ENCODE results near the gene MOB3B.

MOB3B gene

DNA sequence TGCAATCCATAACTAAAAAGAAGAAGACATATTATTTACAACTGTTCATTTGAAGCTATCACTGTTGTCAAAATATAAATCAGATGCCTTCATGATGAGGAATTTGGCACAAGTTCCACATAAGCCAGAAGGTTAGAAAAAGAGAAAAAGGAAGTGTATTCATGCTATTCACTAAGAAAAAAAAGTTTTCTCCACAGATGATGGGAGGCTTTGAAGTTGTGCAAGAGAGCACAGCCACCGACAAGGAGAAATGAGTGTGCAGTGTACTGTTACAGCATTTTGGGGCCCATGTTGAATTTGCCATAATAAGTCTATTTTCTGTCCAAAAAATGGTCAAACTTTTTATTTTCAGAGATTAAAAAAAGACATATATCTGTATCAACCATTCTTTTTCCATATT, 38.5 kb downstream of the MOB3B start:
- Histone ChIP-seq H3K27ac (no peak overlapping the region), H3K27me3 (replicated peaks) (no peaks in the 10 kb centered on the region), H3K36me3 (replicated peaks) (no peaks in the 10 kb centered on the region), H3K4me3 (ENCODE audit: low read depth, low read length) (no peak overlapping the region)
- DNase-seq: peak; percentile 16
- in situ Hi-C loops (cut with HindIII; ENCODE audit: low pct_ligation_motif_present, low sequenced_read_pairs): no loop called here
- TF ChIP-seq, protein P1, sequence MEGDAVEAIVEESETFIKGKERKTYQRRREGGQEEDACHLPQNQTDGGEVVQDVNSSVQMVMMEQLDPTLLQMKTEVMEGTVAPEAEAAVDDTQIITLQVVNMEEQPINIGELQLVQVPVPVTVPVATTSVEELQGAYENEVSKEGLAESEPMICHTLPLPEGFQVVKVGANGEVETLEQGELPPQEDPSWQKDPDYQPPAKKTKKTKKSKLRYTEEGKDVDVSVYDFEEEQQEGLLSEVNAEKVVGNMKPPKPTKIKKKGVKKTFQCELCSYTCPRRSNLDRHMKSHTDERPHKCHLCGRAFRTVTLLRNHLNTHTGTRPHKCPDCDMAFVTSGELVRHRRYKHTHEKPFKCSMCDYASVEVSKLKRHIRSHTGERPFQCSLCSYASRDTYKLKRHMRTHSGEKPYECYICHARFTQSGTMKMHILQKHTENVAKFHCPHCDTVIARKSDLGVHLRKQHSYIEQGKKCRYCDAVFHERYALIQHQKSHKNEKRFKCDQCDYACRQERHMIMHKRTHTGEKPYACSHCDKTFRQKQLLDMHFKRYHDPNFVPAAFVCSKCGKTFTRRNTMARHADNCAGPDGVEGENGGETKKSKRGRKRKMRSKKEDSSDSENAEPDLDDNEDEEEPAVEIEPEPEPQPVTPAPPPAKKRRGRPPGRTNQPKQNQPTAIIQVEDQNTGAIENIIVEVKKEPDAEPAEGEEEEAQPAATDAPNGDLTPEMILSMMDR (IDR thresholded peaks at IDR 0.05; ENCODE audit: low read depth, low read length, missing control alignments): no peak

DNA sequence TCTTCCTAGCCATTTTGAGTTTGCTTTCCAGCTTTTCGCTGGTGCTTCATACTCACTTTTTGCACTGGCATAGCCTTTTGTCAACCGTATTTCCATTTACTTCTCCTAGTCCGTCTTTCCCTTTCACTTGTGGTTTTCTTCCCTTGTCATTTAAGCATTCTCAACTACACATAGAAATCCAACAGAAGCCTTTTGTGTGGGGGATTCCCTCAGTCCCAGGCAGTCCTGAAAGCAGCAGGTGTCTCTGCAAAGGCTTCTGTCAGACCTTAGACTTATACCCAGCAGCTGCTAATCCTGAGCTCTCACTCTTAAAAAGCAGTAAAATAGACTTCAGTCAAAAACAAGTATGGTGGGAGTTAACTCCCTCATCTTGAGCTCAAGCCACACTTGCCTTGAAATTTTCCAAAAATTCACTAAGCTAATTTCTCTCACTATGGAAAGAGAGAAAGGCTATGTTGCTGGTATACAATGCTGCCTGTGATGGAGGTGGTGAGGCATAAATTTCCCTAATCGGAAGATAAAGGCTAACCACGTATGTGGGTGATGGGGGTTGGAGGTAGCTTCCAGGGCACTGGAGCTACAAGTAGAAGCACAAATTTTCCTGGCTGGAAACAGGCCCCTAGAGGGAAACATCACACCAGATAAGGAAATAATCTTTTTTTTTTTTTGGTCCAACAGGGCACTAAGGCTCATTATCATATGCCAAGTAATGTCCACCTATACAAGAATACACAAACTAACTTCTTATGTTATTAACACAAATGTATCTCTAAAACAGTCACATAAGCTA, 40.3 kb downstream of the MOB3B start:
- no peak overlapping the region for H3K4me3 ChIP-seq (ENCODE audit: low read depth, low read length)
- in situ Hi-C loops (cut with HindIII; ENCODE audit: low pct_ligation_motif_present, low sequenced_read_pairs): no loop called here

DNA sequence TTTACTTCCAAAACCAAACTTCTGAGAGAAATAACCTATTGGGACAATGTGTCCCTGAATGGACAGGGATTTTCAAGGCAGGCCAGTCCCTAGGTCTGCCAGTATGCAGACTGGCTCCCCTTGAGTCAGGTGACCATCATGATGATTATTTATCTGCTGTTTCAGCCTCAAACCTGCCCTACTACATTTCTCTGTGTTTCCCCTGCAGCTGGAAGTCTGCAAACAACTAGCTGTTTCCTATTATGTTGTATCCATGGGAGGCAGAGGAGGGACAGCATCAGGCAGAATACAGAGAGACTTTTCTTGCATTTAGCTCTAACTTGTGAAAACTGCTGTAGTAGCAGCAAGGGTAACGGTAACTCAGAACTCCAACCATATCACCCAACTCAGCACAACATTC, 41.7 kb downstream of the MOB3B start:
- no peak for DNase-seq
- no peak overlapping the region for H3K4me3 ChIP-seq (ENCODE audit: low read depth, low read length)
- H3K27ac ChIP-seq: no peak overlapping the region
- H3K27me3 ChIP-seq (replicated peaks): no peaks in the 10 kb centered on the region
- no peaks in the 10 kb centered on the region for H3K36me3 ChIP-seq (replicated peaks)
- TF ChIP-seq, protein P1 (IDR thresholded peaks at IDR 0.05; ENCODE audit: low read depth, low read length, missing control alignments): no peak
- in situ Hi-C loops (cut with HindIII; ENCODE audit: low pct_ligation_motif_present, low sequenced_read_pairs): no loop called here

More for the DNA sequence above, 40.3 kb downstream of the MOB3B start:
- H3K27me3 ChIP-seq (replicated peaks): no peaks in the 10 kb centered on the region
- H3K36me3 ChIP-seq (replicated peaks): no peaks in the 10 kb centered on the region
- no peak overlapping the region for H3K27ac ChIP-seq
- TF ChIP-seq, protein P1 (IDR thresholded peaks at IDR 0.05; ENCODE audit: low read depth, low read length, missing control alignments): no peak
- no peak for DNase-seq

DNA sequence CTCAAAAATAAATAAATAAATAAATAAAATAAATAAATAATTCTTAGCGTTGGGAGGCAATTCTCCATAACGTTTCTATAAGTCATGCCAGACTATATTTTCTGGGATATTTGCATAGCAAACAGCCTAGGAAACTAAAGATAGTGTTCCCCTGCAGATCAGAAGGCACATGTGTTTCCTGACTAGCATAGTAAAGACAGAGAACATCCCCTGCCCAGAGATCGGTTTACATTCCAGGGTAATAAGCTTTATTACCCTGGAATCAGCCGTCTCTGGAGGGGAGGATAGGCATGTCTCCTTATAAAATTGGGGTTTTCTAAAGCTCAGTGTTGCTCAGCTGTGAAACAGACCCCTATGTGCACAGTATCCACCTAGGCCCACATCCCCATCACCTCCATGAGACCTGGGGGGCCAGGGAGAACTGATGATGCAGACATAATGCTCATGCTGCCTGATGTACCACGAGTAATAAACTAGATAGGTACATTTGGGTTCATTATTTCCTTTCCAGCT, 42.4 kb downstream of the MOB3B start:
- no peak for DNase-seq
- TF ChIP-seq, protein P1 (IDR thresholded peaks at IDR 0.05; ENCODE audit: low read depth, low read length, missing control alignments): no peak
- Histone ChIP-seq H3K4me3 (ENCODE audit: low read depth, low read length) (no peak overlapping the region), H3K27me3 (replicated peaks) (no peaks in the 10 kb centered on the region), H3K36me3 (replicated peaks) (no peaks in the 10 kb centered on the region), H3K27ac (no peak overlapping the region)
- in situ Hi-C loops (cut with HindIII; ENCODE audit: low pct_ligation_motif_present, low sequenced_read_pairs): no loop called here

DNA sequence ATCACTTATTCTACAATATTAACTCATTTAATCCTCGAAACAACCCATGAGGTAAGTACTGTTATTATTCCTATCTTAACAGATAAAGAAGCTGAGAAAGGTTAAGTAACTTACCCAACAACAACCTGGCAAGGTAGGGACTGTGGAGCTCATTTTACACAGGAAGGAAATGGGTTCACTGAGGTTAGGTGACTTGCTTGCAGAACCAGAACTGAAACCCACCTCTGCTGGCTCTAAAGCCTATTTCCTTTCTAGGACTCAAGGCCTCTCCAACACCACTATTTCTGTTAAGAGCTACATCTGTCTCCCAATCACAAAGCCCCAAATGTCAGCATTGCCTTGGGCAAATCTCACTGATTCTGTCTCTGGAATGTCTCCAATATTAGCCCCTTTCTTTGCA, 44.5 kb downstream of the MOB3B start:
- H3K27ac ChIP-seq: no peak overlapping the region
- H3K4me3 ChIP-seq (ENCODE audit: low read depth, low read length): no peak overlapping the region
- no peak for DNase-seq
- no peaks in the 10 kb centered on the region for H3K27me3 ChIP-seq (replicated peaks)
- H3K36me3 ChIP-seq (replicated peaks): no peaks in the 10 kb centered on the region
- in situ Hi-C loops (cut with HindIII; ENCODE audit: low pct_ligation_motif_present, low sequenced_read_pairs): no loop called here
- TF ChIP-seq, protein P1 (IDR thresholded peaks at IDR 0.05; ENCODE audit: low read depth, low read length, missing control alignments): no peak

Data from brain microvascular endothelial cell (primary cell).